Body of pancreas (tissue), 4 donors: ENCODE data around the gene CFAP46. TPM values are rescaled to one million over a fixed set of nuclear protein-coding genes. Genes with fewer than 3 reads are reported as not detected.

Experiments
- ATAC-seq: fragments of 150-250 bp; one replicate; pipeline ENCODE4 v1.9.1; 2016
- DNase-seq, 4 donors: peaks; one replicate each; pipeline ENCODE4 v3.0.0-alpha.2; 2019
- H3K27ac ChIP-seq, 4 donors: fragments of 200-600 bp; sonication (generic); 1 replicate in 3 of 4; 2 replicates in 1 of 4; pipeline versions ENCODE4 v1.5.1 to v1.6.1; 2016 to 2019; ENCODE audit warnings: mild to moderate bottlenecking in 1 of 4, mixed read lengths in 1 of 4, moderate library complexity in 1 of 4
- H3K27me3 ChIP-seq, 2 donors: fragments of 200-600 bp; sonication (generic); one replicate each; pipeline ENCODE4 v1.6.0; 2016; ENCODE audit warnings: mild to moderate bottlenecking in 1 of 2
- H3K36me3 ChIP-seq, 2 donors: fragments of 200-600 bp; sonication (generic); replicated peaks in 1 of 2; 2 replicates each; pipeline ENCODE4 v1.5.1; 2016; ENCODE audit warnings: low read depth in 2 of 2; ENCODE audit not compliant: insufficient read depth in 1 of 2
- H3K4me1 ChIP-seq: fragments of 200-600 bp; sonication (generic); one replicate; pipeline ENCODE4 v1.6.0; 2016
- H3K4me3 ChIP-seq, 2 donors: fragments of 200-600 bp; sonication (generic); 1 replicate in 1 of 2; 2 replicates in 1 of 2; pipeline ENCODE4 v1.5.1; 2016 to 2019
- H3K9me3 ChIP-seq, 3 donors: fragments of 200-600 bp; sonication (generic); 1 replicate in 2 of 3; 2 replicates in 1 of 3; pipeline ENCODE4 v1.5.1; 2016
- CTCF ChIP-seq, 7 experiments: fragments of 450-650 bp in 4 of 7; fragments of 200-600 bp in 3 of 7; sonication (generic) in 3 of 7; IDR thresholded peaks; one replicate each; pipeline ENCODE4 v1.5.1; 2016 to 2019; ENCODE audit warnings: antibody characterized with exemption in 7 of 7
- POLR2A ChIP-seq, 3 donors: fragments of 450-650 bp; IDR thresholded peaks; one replicate each; pipeline ENCODE4 v1.6.1; 2016; ENCODE audit warnings: antibody characterized with exemption in 3 of 3, mild to moderate bottlenecking in 2 of 3
- WGBS, 2 donors: methylation state at CpG; one replicate each; pipeline ENCODE4 v1.1.5; 2017; 5-methylcytosine and 5-hydroxymethylcytosine counted together
- intact Hi-C: fragments of 100-400 bp; cut with DNase I; formaldehyde crosslinking; loops from one replicate; pipeline ENCODE4 v1.15.1; 2023
- total RNA-seq, 2 donors: library from RNA; depleted of rRNA; stranded (reverse); fragments of >200 nt; gene quantifications; one replicate each; pipeline ENCODE4 v1.1.0, GENCODE V29; 2016

Gene CFAP46
- total RNA-seq, 2 donors from 2014 or later, result 0.33 to 0.52 TPM

- TF ChIP-seq CTCF (IDR thresholded peaks at IDR 0.05) (no peak), POLR2A (IDR thresholded peaks at IDR 0.05) (no peak)
- peaks cover 0 to 19% (median 0%) of the 10 kb centered on the region in 3 donors for H3K9me3 ChIP-seq
- peaks cover 0 to 9% of the 10 kb centered on the region in 2 donors for H3K27me3 ChIP-seq
- H3K4me1 ChIP-seq, result peaks cover 12% of the 10 kb centered on the region
- H3K36me3 ChIP-seq, result no peaks in the 10 kb centered on the region
- H3K4me3 ChIP-seq, result no peak overlapping the region
- DNase-seq, result no peak
- H3K27ac ChIP-seq, result no peak overlapping the region
- 60 to 65% methylated on average over 12 to 21 of the region's 21 CpGs for WGBS, 2 donors
- intact Hi-C loops, result no loop called here
- ATAC-seq, result no peak
These were observed 103.9 kb downstream of the CFAP46 start for GRCh38 chr10:132838346-132838970.

GRCh38 chr10:132837905-132838304, 104.5 kb downstream of the CFAP46 start:
- no peak for TF ChIP-seq CTCF (IDR thresholded peaks at IDR 0.05)
- no peak for TF ChIP-seq POLR2A (IDR thresholded peaks at IDR 0.05)
- Histone ChIP-seq H3K27me3 (peaks cover 0 to 7% of the 10 kb centered on the region in 2 donors), H3K36me3 (no peaks in the 10 kb centered on the region), H3K27ac (no peak overlapping the region), H3K4me3 (no peak overlapping the region), H3K4me1 (peaks cover 12% of the 10 kb centered on the region), H3K9me3 (peaks cover 0 to 15% (median 0%) of the 10 kb centered on the region in 3 donors)
- ATAC-seq, result no peak
- DNase-seq, result no peak
- intact Hi-C loops, result no loop called here
- WGBS, 2 donors, result 66 to 73% methylated on average over 16 to 17 of the region's 21 CpGs

- intact Hi-C loops, result no loop called here
- Histone ChIP-seq H3K9me3 (peaks cover 0 to 6% (median 0%) of the 10 kb centered on the region in 3 donors), H3K36me3 (no peaks in the 10 kb centered on the region), H3K4me3 (no peak overlapping the region), H3K4me1 (peaks cover 12% of the 10 kb centered on the region), H3K27ac (no peak overlapping the region), H3K27me3 (peaks cover 0 to 4% of the 10 kb centered on the region in 2 donors)
- WGBS, 2 donors, result 33 to 38% methylated on average over 20 to 34 of the region's 34 CpGs
- peak; percentile 48 for ATAC-seq
- peak; percentile 13 to 53 (median 39) for DNase-seq
- TF ChIP-seq CTCF (IDR thresholded peaks at IDR 0.05), result peak; percentile 69 to 96 (median 82)
- no peak for TF ChIP-seq POLR2A (IDR thresholded peaks at IDR 0.05)
These were observed 105.4 kb downstream of the CFAP46 start for GRCh38 chr10:132836832-132837540.

- peaks cover 12% of the 10 kb centered on the region for H3K4me1 ChIP-seq
- no peak overlapping the region for H3K27ac ChIP-seq
- TF ChIP-seq POLR2A (IDR thresholded peaks at IDR 0.05), result no peak
- TF ChIP-seq CTCF (IDR thresholded peaks at IDR 0.05), result no peak
- 28 to 41% methylated on average over 4 to 25 of the region's 27 CpGs for WGBS, 2 donors
- no peaks in the 10 kb centered on the region for H3K9me3 ChIP-seq
- H3K36me3 ChIP-seq, result no peaks in the 10 kb centered on the region
- H3K27me3 ChIP-seq, result peaks cover 0 to 4% of the 10 kb centered on the region in 2 donors
- ATAC-seq (peak; percentile 49), DNase-seq (peak; percentile 22 to 64 (median 52))
- intact Hi-C loops, result no loop called here
- no peak overlapping the region for H3K4me3 ChIP-seq
These were observed 106.0 kb downstream of the CFAP46 start for GRCh38 chr10:132836248-132836831.
